PFSK-1 (cell line): ENCODE measurements around the gene GSTA1.

Source experiments
- FOXP2 ChIP-seq: optimal IDR thresholded peaks from 2 replicates; pipeline ENCODE3; 2011; ENCODE audit warnings: borderline replicate concordance, control low read depth, inconsistent platforms; ENCODE audit not compliant: insufficient read depth; ENCODE audit errors: extremely low read length, extremely low read depth
- POLR2AphosphoS5 ChIP-seq: IDR thresholded peaks from 2 replicates; pipeline ENCODE4 v1.6.1; 2012; ENCODE audit warnings: low read depth, mild to moderate bottlenecking, control low read depth, low read length, moderate library complexity
- REST ChIP-seq, 2 experiments: IDR thresholded peaks; 2 replicates each; pipeline versions ENCODE4 v1.6.1 to v1.8.0; 2011 to 2012; ENCODE audit warnings: low read depth in 2 of 2, low read length in 2 of 2, control low read depth in 1 of 2, inconsistent platforms in 1 of 2, mild to moderate bottlenecking in 1 of 2, moderate library complexity in 1 of 2; ENCODE audit not compliant: insufficient read depth in 1 of 2
- SIN3A ChIP-seq: IDR thresholded peaks from 2 replicates; pipeline ENCODE4 v1.6.1; 2012; ENCODE audit warnings: mild to moderate bottlenecking, low read length, moderate library complexity, borderline replicate concordance; ENCODE audit not compliant: insufficient read depth
- TAF1 ChIP-seq: IDR thresholded peaks from 2 replicates; pipeline ENCODE4 v1.6.1; 2012; ENCODE audit warnings: low read length, control low read depth, borderline replicate concordance; ENCODE audit not compliant: insufficient read depth

GSTA1 gene

GRCh38 chr6:52834481-52834880 is 30.9 kb upstream of the GSTA1 start:
- no peak for TF ChIP-seq SIN3A
- no peak for TF ChIP-seq REST (IDR thresholded peaks at IDR 0.05; ENCODE audit: insufficient read depth in 1 of 2, low read depth in 2 of 2, low read length in 2 of 2)
- TF ChIP-seq POLR2AphosphoS5 = no peak
- TF ChIP-seq FOXP2 = no peak
- no peak for TF ChIP-seq TAF1

GRCh38 chr6:52829046-52829817 is 25.6 kb upstream of the GSTA1 start:
- TF ChIP-seq FOXP2 = no peak
- TF ChIP-seq TAF1 = no peak
- no peak for TF ChIP-seq POLR2AphosphoS5
- TF ChIP-seq SIN3A = no peak
- no peak for TF ChIP-seq REST (IDR thresholded peaks at IDR 0.05; ENCODE audit: insufficient read depth in 1 of 2, low read depth in 2 of 2, low read length in 2 of 2)

- TF ChIP-seq POLR2AphosphoS5 (no peak), TAF1 (no peak), REST (IDR thresholded peaks at IDR 0.05; ENCODE audit: insufficient read depth in 1 of 2, low read depth in 2 of 2, low read length in 2 of 2) (no peak), SIN3A (no peak), FOXP2 (no peak)
Measured at GRCh38 chr6:52826513-52826912, 22.9 kb upstream of the GSTA1 start.

- TF ChIP-seq REST (IDR thresholded peaks at IDR 0.05; ENCODE audit: insufficient read depth in 1 of 2, low read depth in 2 of 2, low read length in 2 of 2) (no peak), SIN3A (no peak), FOXP2 (no peak), TAF1 (no peak), POLR2AphosphoS5 (no peak)
Measured at GRCh38 chr6:52821842-52822241, 18.2 kb upstream of the GSTA1 start.

GRCh38 chr6:52820198-52820597 is 16.6 kb upstream of the GSTA1 start:
- TF ChIP-seq REST (IDR thresholded peaks at IDR 0.05; ENCODE audit: insufficient read depth in 1 of 2, low read depth in 2 of 2, low read length in 2 of 2) (no peak), SIN3A (no peak)
